OCI-LY1 (cell line): ENCODE measurements around the gene SLC9A9.

Experiments used
- CTCF ChIP-seq: fragments of 200-600 bp; sonication (generic), shearing (Covaris generic); IDR thresholded peaks from 2 replicates; pipeline ENCODE4 v1.5.1; 2017; ENCODE audit warnings: mild to moderate bottlenecking, antibody characterized with exemption, low read length, moderate library complexity, mixed read lengths
- EZH2 ChIP-seq: fragments of 200-600 bp; sonication (generic), shearing (Covaris generic); IDR thresholded peaks from 2 replicates; pipeline ENCODE4 v1.8.0; 2017; ENCODE audit warnings: borderline replicate concordance, mixed run types, mild to moderate bottlenecking, antibody characterized with exemption, low read length, moderate library complexity, mixed read lengths

GRCh38 chr3:143486611-143487010, 361.7 kb downstream of the SLC9A9 start:
- no peak for TF ChIP-seq CTCF
- no peak for TF ChIP-seq EZH2
